ENCODE results near the gene NRTN. TPM values are rescaled to one million over a fixed set of nuclear protein-coding genes. Genes with fewer than 3 reads are reported as not detected.
"Not testable (repeated sequence)": the region's sequence is repeated elsewhere in the genome, so short reads cannot be mapped to it uniquely, and the experiment has no call there.

NRTN gene
- total and polyA plus RNA-seq, 2 experiments from 2014 or later = not detected

- no peak overlapping the region for H3K27ac ChIP-seq
- no peaks in the 10 kb centered on the region for H4K20me1 ChIP-seq (ENCODE audit: insufficient read depth)
- no peaks in the 10 kb centered on the region for H3K79me2 ChIP-seq (ENCODE audit: insufficient read depth)
- no peak overlapping the region for H3K4me2 ChIP-seq (ENCODE audit: unreplicated experiment)
- no peaks in the 10 kb centered on the region for H3K36me3 ChIP-seq (ENCODE audit: low read depth)
- no peaks in the 10 kb centered on the region for H3F3A ChIP-seq (ENCODE audit: insufficient read depth)
- H3K9me3 ChIP-seq (ENCODE audit: low read depth) = no peaks in the 10 kb centered on the region
- no peaks in the 10 kb centered on the region for H3K4me1 ChIP-seq (ENCODE audit: insufficient read depth)
- WGBS, 2 experiments (ENCODE audit: low coverage in 1 of 2, low lambda C conversion rate in 2 of 2, missing lambda C conversion rate in 2 of 2) = 59 to 66% methylated on average over 15 of the region's 15 CpGs
- 0 out of 2 replicates have a peak, but pooled peaks cover 8% of the 10 kb centered on the region for H3K27me3 ChIP-seq (replicated peaks; ENCODE audit: insufficient read depth)
- H3K9me2 ChIP-seq (ENCODE audit: insufficient read depth) = no peaks in the 10 kb centered on the region
- in situ Hi-C loops (cut with MboI) = no loop called here
- no peak overlapping the region for H3K4me3 ChIP-seq
- DNase-seq = no peak
- no peak overlapping the region for H3K9ac ChIP-seq
- TF ChIP-seq EZH2 (IDR thresholded peaks at IDR 0.05; ENCODE audit: insufficient read depth, poor library complexity, severe bottlenecking) (no peak), EZH2phosphoT487 (IDR thresholded peaks at IDR 0.05; ENCODE audit: insufficient read depth, low read depth) (no peak)
- no peak overlapping the region for H2AFZ ChIP-seq
Measured at GRCh38 chr19:5837761-5838352, 33.0 kb downstream of the NRTN start.

GRCh38 chr19:5838353-5839064 lies 33.6 kb downstream of the NRTN start:
- 64 to 70% methylated on average over 20 of the region's 20 CpGs for WGBS, 2 experiments (ENCODE audit: low coverage in 1 of 2, low lambda C conversion rate in 2 of 2, missing lambda C conversion rate in 2 of 2)
- H3K4me1 ChIP-seq (ENCODE audit: insufficient read depth) = no peaks in the 10 kb centered on the region
- H3K9me2 ChIP-seq (ENCODE audit: insufficient read depth) = no peaks in the 10 kb centered on the region
- H2AFZ ChIP-seq = no peak overlapping the region
- TF ChIP-seq EZH2phosphoT487 (IDR thresholded peaks at IDR 0.05; ENCODE audit: insufficient read depth, low read depth) (no peak), EZH2 (IDR thresholded peaks at IDR 0.05; ENCODE audit: insufficient read depth, poor library complexity, severe bottlenecking) (no peak)
- no peaks in the 10 kb centered on the region for H3K9me3 ChIP-seq (ENCODE audit: low read depth)
- H3K9ac ChIP-seq = no peak overlapping the region
- H3K4me2 ChIP-seq (ENCODE audit: unreplicated experiment) = no peak overlapping the region
- DNase-seq = no peak
- no peaks in the 10 kb centered on the region for H3K79me2 ChIP-seq (ENCODE audit: insufficient read depth)
- in situ Hi-C loops (cut with MboI) = no loop called here
- H3F3A ChIP-seq (ENCODE audit: insufficient read depth) = no peaks in the 10 kb centered on the region
- H3K36me3 ChIP-seq (ENCODE audit: low read depth) = no peaks in the 10 kb centered on the region
- no peak overlapping the region for H3K4me3 ChIP-seq
- 0 out of 2 replicates have a peak, but pooled peaks cover 8% of the 10 kb centered on the region for H3K27me3 ChIP-seq (replicated peaks; ENCODE audit: insufficient read depth)
- no peaks in the 10 kb centered on the region for H4K20me1 ChIP-seq (ENCODE audit: insufficient read depth)
- H3K27ac ChIP-seq = no peak overlapping the region

- WGBS, 2 experiments (ENCODE audit: low coverage in 1 of 2, low lambda C conversion rate in 2 of 2, missing lambda C conversion rate in 2 of 2) = 70 to 71% methylated on average over 9 of the region's 9 CpGs
- DNase-seq = no peak
- Histone ChIP-seq H3F3A (ENCODE audit: insufficient read depth) (no peaks in the 10 kb centered on the region), H3K79me2 (ENCODE audit: insufficient read depth) (no peaks in the 10 kb centered on the region), H4K20me1 (ENCODE audit: insufficient read depth) (no peaks in the 10 kb centered on the region), H3K4me3 (no peak within 1 kb of the TSS), H3K9me2 (ENCODE audit: insufficient read depth) (no peaks in the 10 kb centered on the region), H3K9me3 (ENCODE audit: low read depth) (no peaks in the 10 kb centered on the region), H3K27ac (no peak within 1 kb of the TSS), H3K36me3 (ENCODE audit: low read depth) (no peaks in the 10 kb centered on the region), H3K27me3 (replicated peaks; ENCODE audit: insufficient read depth) (0 out of 2 replicates have a peak, but pooled peaks cover 8% of the 10 kb centered on the region), H3K4me1 (ENCODE audit: insufficient read depth) (no peaks in the 10 kb centered on the region), H3K4me2 (ENCODE audit: unreplicated experiment) (no peak within 1 kb of the TSS), H3K9ac (no peak within 1 kb of the TSS), H2AFZ (no peak within 1 kb of the TSS)
- TF ChIP-seq EZH2 (IDR thresholded peaks at IDR 0.05; ENCODE audit: insufficient read depth, poor library complexity, severe bottlenecking) = no peak
- in situ Hi-C loops (cut with MboI) = no loop called here
Measured at GRCh38 chr19:5839065-5840017, 34.5 kb downstream of the NRTN start, which contains the start of gene FUT6. Gene FUT6, minus strand, starts transcription at chr19:5839702. Its CDS starts 7,135 bp downstream, at chr19:5832567.

GRCh38 chr19:5841735-5842111 lies 36.9 kb downstream of the NRTN start:
- WGBS, 2 experiments (ENCODE audit: low coverage in 1 of 2, low lambda C conversion rate in 2 of 2, missing lambda C conversion rate in 2 of 2) = 53 to 57% methylated on average over 5 to 6 of the region's 6 CpGs
- H3F3A ChIP-seq (ENCODE audit: insufficient read depth); DNase-seq; H3K9me3 ChIP-seq (ENCODE audit: low read depth); H3K9ac ChIP-seq; H2AFZ ChIP-seq; H3K79me2 ChIP-seq (ENCODE audit: insufficient read depth); H3K9me2 ChIP-seq (ENCODE audit: insufficient read depth); H3K27ac ChIP-seq; H4K20me1 ChIP-seq (ENCODE audit: insufficient read depth); H3K4me1 ChIP-seq (ENCODE audit: insufficient read depth); H3K27me3 ChIP-seq (replicated peaks; ENCODE audit: insufficient read depth); H3K36me3 ChIP-seq (ENCODE audit: low read depth); H3K4me2 ChIP-seq (ENCODE audit: unreplicated experiment); in situ Hi-C loops (cut with MboI); H3K4me3 ChIP-seq: not testable (repeated sequence)

Data from GM23248 (cell line).